ENCODE results near the gene SPDYE9.
"Not testable (repeated sequence)": the region's sequence is repeated elsewhere in the genome, so short reads cannot be mapped to it uniquely, and the experiment has no call there.

The SPDYE9 gene

GRCh38 chr7:73085938-73086337 is at the start of gene SPDYE9:
Gene SPDYE9 (minus strand): TSS chr7:73086038. CDS start chr7:73084238, 1,800 bp downstream.
- not testable (repeated sequence) for DNase-seq (ENCODE audit: low read depth)

GRCh38 chr7:73134866-73135265 is 49.0 kb upstream of the SPDYE9 start:
- not testable (repeated sequence) for DNase-seq (ENCODE audit: low read depth)

- DNase-seq (ENCODE audit: low read depth): not testable (repeated sequence)
Measured at GRCh38 chr7:73132651-73133217, 46.9 kb upstream of the SPDYE9 start.

- DNase-seq (ENCODE audit: low read depth): not testable (repeated sequence)
Measured at GRCh38 chr7:73130612-73131011, 44.8 kb upstream of the SPDYE9 start.

GRCh38 chr7:73124126-73124525 is 38.3 kb upstream of the SPDYE9 start:
- not testable (repeated sequence) for DNase-seq (ENCODE audit: low read depth)

GRCh38 chr7:73122778-73123447 is 37.1 kb upstream of the SPDYE9 start:
- DNase-seq (ENCODE audit: low read depth): not testable (repeated sequence)

- not testable (repeated sequence) for DNase-seq (ENCODE audit: low read depth)
Measured at GRCh38 chr7:73118155-73118554, 32.3 kb upstream of the SPDYE9 start.

- DNase-seq (ENCODE audit: low read depth): not testable (repeated sequence)
Measured at GRCh38 chr7:73057811-73058210, 28.0 kb downstream of the SPDYE9 start, which contains the start of gene SPDYE11. Gene SPDYE11 (minus strand): TSS chr7:73057911. CDS start chr7:73056111, 1,800 bp downstream.

GRCh38 chr7:73029666-73030065 is 56.2 kb downstream of the SPDYE9 start, which contains the start of gene SPDYE8:
Gene SPDYE8 (minus strand): TSS chr7:73029766. CDS start chr7:73027966, 1,800 bp downstream.
- not testable (repeated sequence) for DNase-seq (ENCODE audit: low read depth)

Measured in HS-27A (cell line).